Measurements from ENCODE around the gene SHB.
"Not testable (repeated sequence)": the region's sequence is repeated elsewhere in the genome, so short reads cannot be mapped to it uniquely, and the experiment has no call there.

Gene SHB

GRCh38 chr9:37903647-37904444 lies 165.2 kb downstream of the SHB start, which contains the start of gene SLC25A51:
SLC25A51 (minus strand) TSS chr9:37904127; CDS start chr9:37888550, 15,577 bp downstream.
- DNase-seq (ENCODE audit: low read depth in 2 of 2): peak; percentile 93 to 94

DNA sequence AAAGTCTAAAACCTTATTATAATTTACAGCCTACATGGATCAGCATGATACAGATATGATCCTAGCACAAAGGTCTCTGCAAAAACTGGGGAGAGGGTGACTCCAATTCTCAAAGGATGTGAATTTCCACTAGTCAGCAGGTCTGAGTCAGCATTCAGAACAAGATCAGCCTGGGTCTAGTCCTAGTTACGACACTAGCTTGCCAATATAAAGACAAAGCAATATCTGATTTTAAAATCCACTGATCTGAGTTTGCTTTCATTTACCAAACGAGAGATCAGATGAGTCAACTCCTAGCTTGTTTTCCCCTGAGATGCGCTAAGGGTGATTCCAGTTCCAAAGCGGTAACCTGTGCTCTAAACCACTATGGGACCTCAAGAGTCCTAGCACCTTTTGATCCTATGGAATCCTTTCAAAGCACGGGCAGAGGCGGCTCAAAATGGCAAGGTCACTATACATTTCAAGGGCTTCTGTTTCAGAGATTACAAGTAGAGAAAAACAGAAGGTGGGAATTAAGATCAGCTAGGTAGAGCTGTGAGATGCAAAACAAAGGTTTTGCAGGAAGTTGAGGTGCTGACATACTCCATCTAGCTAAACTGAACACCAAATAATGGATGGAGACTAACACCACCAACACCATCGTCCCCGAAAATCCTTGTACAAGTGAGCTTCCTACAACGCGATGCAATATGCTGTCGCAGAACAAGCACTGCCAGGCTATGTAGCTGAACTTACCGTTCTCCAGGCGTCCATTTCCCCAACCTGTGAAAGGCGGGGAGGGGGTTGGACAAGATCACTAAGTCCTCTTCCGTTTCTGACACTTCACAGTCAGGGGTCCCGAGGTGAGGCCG lies 166.0 kb downstream of the SHB start:
- no peak for DNase-seq (ENCODE audit: low read depth in 2 of 2)

GRCh38 chr9:37902131-37902530 lies 166.9 kb downstream of the SHB start:
- DNase-seq (ENCODE audit: low read depth in 2 of 2): no peak

DNA sequence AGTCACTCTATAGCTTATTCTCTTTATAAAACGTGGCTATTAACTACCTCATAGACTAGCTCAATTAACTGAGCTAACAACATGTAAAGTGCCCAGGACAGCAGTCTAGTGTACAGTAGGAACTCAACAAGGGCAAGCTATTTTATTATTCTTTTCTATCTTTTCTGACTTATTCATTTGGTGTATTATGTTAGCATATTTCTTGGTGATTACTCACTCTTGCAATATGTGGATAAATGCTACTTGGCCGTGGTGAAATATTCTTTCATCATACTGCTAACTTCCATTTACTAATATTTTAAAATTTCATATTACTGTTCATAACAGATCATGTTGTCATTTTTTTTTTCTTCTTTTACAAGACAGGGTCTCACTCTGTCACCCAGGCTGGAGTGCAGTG lies 170.0 kb downstream of the SHB start:
- DNase-seq (ENCODE audit: low read depth in 2 of 2): no peak

- no peak for DNase-seq (ENCODE audit: low read depth in 2 of 2)
These were observed 171.4 kb downstream of the SHB start for GRCh38 chr9:37897665-37898064.

- no peak for DNase-seq (ENCODE audit: low read depth in 2 of 2)
These were observed 177.0 kb downstream of the SHB start for GRCh38 chr9:37892063-37892462.

GRCh38 chr9:37891042-37891441 lies 178.0 kb downstream of the SHB start:
- DNase-seq (ENCODE audit: low read depth in 2 of 2): not testable (repeated sequence)

- no peak for DNase-seq (ENCODE audit: low read depth in 2 of 2)
These were observed 179.5 kb downstream of the SHB start for GRCh38 chr9:37889536-37889935.

DNA sequence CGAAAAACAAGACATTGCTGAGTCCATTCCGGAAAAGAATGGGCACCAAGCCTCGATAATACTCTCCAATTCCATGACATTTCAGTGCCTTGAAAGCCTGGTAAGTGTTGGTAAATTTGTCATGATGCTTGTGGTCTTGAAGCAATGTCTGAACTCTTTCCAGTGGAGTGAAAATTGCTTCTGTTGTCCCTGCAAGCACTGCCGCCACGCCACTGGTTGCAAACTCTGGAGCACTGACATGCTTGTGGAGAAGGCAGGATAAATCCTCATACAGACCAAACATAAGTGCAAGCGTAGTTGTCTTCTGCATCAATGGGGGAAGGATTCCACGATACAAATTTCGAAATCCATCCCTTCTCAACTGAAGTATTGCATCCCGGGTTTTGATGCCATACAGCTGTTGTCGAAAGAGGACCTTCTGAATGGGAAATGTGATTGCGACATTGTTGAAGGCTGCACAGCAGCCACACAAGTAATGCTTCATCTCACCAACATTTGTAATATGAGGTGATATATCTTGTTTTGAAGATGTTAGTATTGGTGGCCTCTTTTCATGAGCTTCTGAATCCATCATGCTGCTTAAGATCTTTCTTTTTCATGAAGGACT lies 180.9 kb downstream of the SHB start:
- not testable (repeated sequence) for DNase-seq (ENCODE audit: low read depth in 2 of 2)

- no peak for DNase-seq (ENCODE audit: low read depth in 2 of 2)
These were observed 188.0 kb downstream of the SHB start for GRCh38 chr9:37880916-37881479.

DNA sequence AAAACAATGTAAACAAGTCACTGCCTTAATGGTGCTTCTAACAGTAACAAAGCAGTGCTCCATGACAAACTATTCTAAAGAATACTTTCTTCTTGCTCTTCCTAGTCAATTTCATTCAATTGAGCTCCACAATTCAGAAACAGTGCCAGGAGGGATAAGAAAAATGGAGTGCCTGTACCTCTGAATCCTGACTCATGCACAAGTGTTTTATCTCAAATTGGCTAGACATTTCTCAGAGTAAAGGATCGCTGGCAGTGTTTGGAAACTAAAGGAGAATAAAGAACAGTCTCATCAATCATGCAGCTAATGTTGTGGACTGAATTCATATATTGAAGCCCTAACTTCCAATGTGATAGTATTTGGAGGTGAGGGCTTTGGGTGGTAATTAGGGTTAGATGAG lies 192.7 kb downstream of the SHB start:
- no peak for DNase-seq (ENCODE audit: low read depth in 2 of 2)

- DNase-seq (ENCODE audit: low read depth in 2 of 2): no peak
These were observed 195.1 kb downstream of the SHB start for GRCh38 chr9:37873955-37874354.

DNA sequence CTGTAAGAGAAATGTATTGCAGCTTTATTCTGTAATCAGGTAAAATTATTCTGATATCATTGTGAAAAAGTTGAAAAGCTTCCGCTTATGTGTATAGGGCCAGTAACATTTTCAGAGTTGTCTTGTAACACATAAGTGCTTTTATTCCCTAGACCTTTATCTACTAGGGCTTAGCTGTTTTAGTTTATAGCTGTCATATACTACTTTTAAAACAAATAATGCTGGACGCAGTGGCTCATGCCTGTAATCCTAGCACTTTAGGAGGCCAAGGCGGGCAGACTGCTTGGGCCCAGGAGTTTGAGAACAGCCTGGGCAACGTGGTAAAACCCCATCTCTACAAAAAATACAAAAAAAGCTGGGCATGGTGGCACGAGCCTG lies 198.2 kb downstream of the SHB start:
- no peak for DNase-seq (ENCODE audit: low read depth in 2 of 2)

DNA sequence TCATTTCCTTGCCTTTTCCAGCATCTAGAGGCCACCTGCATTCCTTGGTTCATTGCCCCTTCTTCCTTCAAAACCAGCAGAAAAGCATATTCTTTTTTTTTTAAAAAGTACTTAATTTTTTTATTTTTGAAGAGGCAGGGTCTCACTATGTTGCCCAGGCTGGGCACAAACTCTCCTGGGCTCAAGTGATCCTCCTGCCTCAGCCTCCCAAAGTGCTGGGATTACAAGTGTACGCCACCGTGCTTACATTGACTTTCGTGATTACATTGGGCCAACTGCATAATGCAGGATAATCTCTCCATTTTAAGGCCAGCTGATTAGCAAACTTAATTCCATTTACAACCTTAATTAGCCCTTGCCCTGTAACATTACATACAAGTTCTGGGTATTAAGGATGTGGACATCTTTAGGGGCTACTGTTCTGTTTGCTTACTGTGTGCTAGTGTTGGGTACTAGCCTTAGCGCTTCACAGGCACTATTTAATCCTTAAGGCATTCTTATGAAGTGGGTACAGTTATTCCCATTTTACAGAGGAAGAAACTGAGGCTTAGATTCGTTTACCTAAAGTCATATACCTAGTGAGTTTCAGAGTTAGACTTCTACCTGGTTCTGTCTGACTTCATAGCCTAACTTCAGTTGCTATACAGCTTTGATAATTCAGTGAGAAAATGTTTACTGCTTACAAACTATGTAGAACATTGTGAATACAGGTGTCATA lies 198.8 kb downstream of the SHB start:
- no peak for DNase-seq (ENCODE audit: low read depth in 2 of 2)

Measured in activated CD4-positive, alpha-beta T cell treated with anti-CD3 and anti-CD28 coated beads for 24 hours (primary cell).